Measurements from ENCODE around the gene SPINT1. TPM values are rescaled to one million over a fixed set of nuclear protein-coding genes. Genes with fewer than 3 reads are reported as not detected.
A peak's percentile ranks its signal among the peaks of the same experiment; 100 is the strongest.

SPINT1 gene
- total RNA-seq, 1 experiment from 2014 or later: 177 TPM

DNA sequence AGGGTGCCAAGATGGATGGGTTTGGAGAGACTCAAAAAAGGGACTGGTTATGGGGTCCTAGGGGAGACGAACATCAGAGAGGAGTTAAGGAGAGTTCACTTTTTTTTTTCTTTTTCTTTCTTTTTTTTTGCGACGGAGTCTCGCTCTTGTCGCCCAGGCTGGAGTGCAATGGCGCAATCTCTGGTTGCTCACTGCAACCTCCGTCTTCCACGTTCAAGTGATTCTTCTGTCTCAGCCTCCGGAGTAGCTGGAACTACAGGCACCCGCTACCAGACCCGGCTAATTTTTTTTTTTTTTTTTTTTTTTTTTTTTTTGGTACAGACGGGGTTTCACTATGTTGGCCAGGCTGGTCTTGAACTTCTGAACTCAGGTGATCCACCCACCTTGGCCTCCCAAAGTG, 1.2 kb downstream of the SPINT1 start:
- CTCF ChIA-PET: interaction anchor here (0.6 to 1.6 kb wide), 4 partner anchors 12 to 61 kb away, joined by 3 to 8 read pairs (median 5); no protein-coding TSS in a partner anchor
- DNase-seq: no peak
- Histone ChIP-seq H3K27me3 (ENCODE audit: low read length) (no peaks in the 10 kb centered on the region), H2AFZ (ENCODE audit: low read length) (peak overlapping the region; percentile 81), H3F3A (ENCODE audit: low read length, unreplicated experiment) (no peaks in the 10 kb centered on the region), H3K36me3 (ENCODE audit: low read depth, low read length) (peaks cover 7% of the 10 kb centered on the region; the same call in 1 of the 2 replicates), H3K9me3 (ENCODE audit: low read length) (no peaks in the 10 kb centered on the region), H4K20me1 (ENCODE audit: low read length) (peaks cover 19% of the 10 kb centered on the region; the same call in 1 of the 2 replicates), H3K79me2 (ENCODE audit: low read length) (peaks cover 67% of the 10 kb centered on the region), H3K4me2 (ENCODE audit: low read length) (peak overlapping the region; percentile 83), H3K4me3 (ENCODE audit: low read length) (peak overlapping the region; percentile 88), H3K27ac (ENCODE audit: low read length) (peak overlapping the region; percentile 72), H3K9me2 (replicated peaks; ENCODE audit: low read length) (no peaks in the 10 kb centered on the region), H3K9ac (ENCODE audit: low read length) (peak overlapping the region; percentile 85), H3K4me1 (ENCODE audit: insufficient read depth, low read length) (peaks cover 38% of the 10 kb centered on the region)
- no TSS peak for BruUV-seq (replicated peaks)
- no peak for ATAC-seq
- no peak for TF ChIP-seq CTCF (conservative IDR thresholded peaks at IDR 0.05; ENCODE audit: low read depth, low read length)
- TF ChIP-seq EZH2 (IDR thresholded peaks at IDR 0.05; ENCODE audit: low read length, unreplicated experiment): no peak
- TF ChIP-seq EZH2phosphoT487 (IDR thresholded peaks at IDR 0.05; ENCODE audit: borderline replicate concordance, low read length): no peak
- intact Hi-C loops (cut with micrococcal nuclease): no loop called here
- POLR2A ChIA-PET (ENCODE audit: unreplicated experiment): interaction anchor here (0.6 to 0.7 kb wide), 2 partner anchors 276 to 440 kb away, joined by 3 to 8 read pairs; partner anchors contain the start of gene RPUSD2

- H3K4me3 ChIP-seq (ENCODE audit: low read length): peak overlapping the region; percentile 88
- no peaks in the 10 kb centered on the region for H3K9me2 ChIP-seq (replicated peaks; ENCODE audit: low read length)
- peak overlapping the region; percentile 85 for H3K9ac ChIP-seq (ENCODE audit: low read length)
- H3K27ac ChIP-seq (ENCODE audit: low read length): peak overlapping the region; percentile 72
- BruUV-seq (replicated peaks): TSS peak; percentile 37
- peaks cover 19% of the 10 kb centered on the region; the same call in 1 of the 2 replicates for H4K20me1 ChIP-seq (ENCODE audit: low read length)
- peak; percentile 79 for ATAC-seq
- no peak for TF ChIP-seq EZH2 (IDR thresholded peaks at IDR 0.05; ENCODE audit: low read length, unreplicated experiment)
- TF ChIP-seq CTCF (conservative IDR thresholded peaks at IDR 0.05; ENCODE audit: low read depth, low read length): no peak
- TF ChIP-seq EZH2phosphoT487 (IDR thresholded peaks at IDR 0.05; ENCODE audit: borderline replicate concordance, low read length): no peak
- POLR2A ChIA-PET (ENCODE audit: unreplicated experiment): interaction anchor here (0.7 kb wide), 1 partner anchor 277 kb away, joined by 8 read pairs; the partner anchor contains the start of gene RPUSD2
- no peaks in the 10 kb centered on the region for H3K27me3 ChIP-seq (ENCODE audit: low read length)
- peak overlapping the region; percentile 83 for H3K4me2 ChIP-seq (ENCODE audit: low read length)
- peak; percentile 97 for DNase-seq
- H2AFZ ChIP-seq (ENCODE audit: low read length): no peak overlapping the region
- peaks cover 38% of the 10 kb centered on the region for H3K4me1 ChIP-seq (ENCODE audit: insufficient read depth, low read length)
- H3K9me3 ChIP-seq (ENCODE audit: low read length): no peaks in the 10 kb centered on the region
- peaks cover 11% of the 10 kb centered on the region; the same call in 1 of the 2 replicates for H3K36me3 ChIP-seq (ENCODE audit: low read depth, low read length)
- H3F3A ChIP-seq (ENCODE audit: low read length, unreplicated experiment): no peaks in the 10 kb centered on the region
- intact Hi-C loops (cut with micrococcal nuclease): no loop called here
- CTCF ChIA-PET: interaction anchor here (1.0 to 2.8 kb wide), 2 partner anchors 12 to 13 kb away, joined by 5 to 11 read pairs; no protein-coding TSS in a partner anchor
- H3K79me2 ChIP-seq (ENCODE audit: low read length): peaks cover 73% of the 10 kb centered on the region
Measured at GRCh38 chr15:40845511-40846284, 1.9 kb downstream of the SPINT1 start.
